ENCODE measurements around the gene UNKL.

UNKL gene

DNA sequence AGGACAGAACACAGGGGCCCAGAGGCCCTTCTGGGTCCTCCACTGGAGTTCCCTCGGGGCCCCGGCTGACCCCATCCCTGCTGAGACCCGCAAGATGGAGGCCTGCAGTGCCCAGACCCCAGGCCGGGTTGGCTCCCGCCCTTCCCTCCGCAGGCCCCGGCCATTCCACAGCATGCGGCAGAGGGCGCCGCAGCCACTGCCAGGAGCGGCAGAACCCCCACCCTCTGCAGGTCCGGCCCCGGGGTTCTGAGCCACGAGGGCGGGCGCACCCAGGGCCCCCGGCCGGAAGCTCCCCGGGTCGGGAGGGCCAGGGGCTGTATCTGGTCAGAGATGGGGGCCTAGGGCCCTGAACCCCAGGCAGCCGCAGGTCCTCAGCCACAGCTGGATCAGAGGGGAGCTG is 14.0 kb upstream of the UNKL start:
- intact Hi-C loops (cut with DNase I; ENCODE audit: low total_unique reads): loop anchor here (10.0 kb wide), 1 partner anchor 46 kb away; the partner anchor contains the start of gene CLCN7
- no peak overlapping the region for H3K4me3 ChIP-seq
- no peaks in the 10 kb centered on the region for H3K9me3 ChIP-seq
- H3K27ac ChIP-seq: no peak overlapping the region
- TF ChIP-seq CTCF (IDR thresholded peaks at IDR 0.05): no peak
- H3K4me1 ChIP-seq: peaks cover 0 to 9% (median 0%) of the 10 kb centered on the region in 4 donors
- H3K27me3 ChIP-seq: peaks cover 0 to 39% of the 10 kb centered on the region in 2 donors
- no peak for DNase-seq
- H3K36me3 ChIP-seq: no peaks in the 10 kb centered on the region

- no peaks in the 10 kb centered on the region for H3K9me3 ChIP-seq
- DNase-seq: no peak
- peaks cover 0 to 32% of the 10 kb centered on the region in 2 donors for H3K27me3 ChIP-seq
- peaks cover 0 to 9% (median 0%) of the 10 kb centered on the region in 4 donors for H3K4me1 ChIP-seq
- intact Hi-C loops (cut with DNase I; ENCODE audit: low total_unique reads): loop anchor here (10.0 kb wide), 1 partner anchor 47 kb away; the partner anchor contains the start of gene CLCN7
- no peak for TF ChIP-seq CTCF (IDR thresholded peaks at IDR 0.05)
- no peak overlapping the region for H3K4me3 ChIP-seq
- no peak overlapping the region for H3K27ac ChIP-seq
- H3K36me3 ChIP-seq: no peaks in the 10 kb centered on the region
Measured at GRCh38 chr16:1427473-1428461, 13.3 kb upstream of the UNKL start.

DNA sequence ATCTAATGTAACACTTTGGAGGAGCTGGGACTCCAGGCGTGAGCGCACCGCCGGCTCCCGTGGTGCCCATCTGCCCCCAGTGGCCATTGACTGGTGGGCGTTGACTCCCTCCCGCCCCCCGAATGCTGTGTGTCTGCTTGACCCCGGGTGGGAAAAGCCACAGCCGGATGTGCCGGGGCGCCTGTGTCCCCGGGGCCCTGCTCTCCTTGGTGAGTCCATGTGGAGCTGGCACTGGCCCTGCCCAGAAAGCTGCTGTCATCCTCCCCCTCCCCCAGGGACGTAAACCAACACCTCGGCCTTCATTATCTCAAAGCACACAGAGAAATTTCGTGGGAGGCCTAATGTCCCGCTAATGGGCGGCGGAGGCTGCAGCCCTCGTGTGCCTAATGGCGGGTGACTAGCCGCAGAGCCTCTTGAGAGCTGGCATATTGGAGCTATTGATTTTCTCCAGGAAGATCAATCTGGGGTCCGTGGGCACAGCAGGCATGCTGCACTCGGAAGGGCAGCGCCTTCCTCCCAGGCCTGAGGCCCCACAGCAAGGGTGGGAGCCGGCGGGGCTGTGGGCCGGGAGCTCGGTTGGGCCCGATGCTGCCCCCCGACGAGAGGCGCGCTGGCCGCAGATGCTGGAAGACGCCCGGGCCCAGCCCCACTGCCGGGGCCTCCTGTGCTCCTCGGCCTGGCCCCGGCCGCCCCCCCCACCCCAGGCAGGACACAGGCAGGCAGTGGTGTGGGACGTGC is 12.4 kb upstream of the UNKL start:
- peaks cover 0 to 15% (median under 1%) of the 10 kb centered on the region in 4 donors for H3K4me1 ChIP-seq
- H3K27me3 ChIP-seq: peaks cover 0 to 24% of the 10 kb centered on the region in 2 donors
- no peak for TF ChIP-seq CTCF (IDR thresholded peaks at IDR 0.05)
- H3K4me3 ChIP-seq: no peak overlapping the region
- DNase-seq: no peak
- intact Hi-C loops (cut with DNase I; ENCODE audit: low total_unique reads): loop anchor here (10.0 kb wide), 1 partner anchor 48 kb away; the partner anchor contains the start of gene CLCN7
- no peak overlapping the region for H3K27ac ChIP-seq
- no peaks in the 10 kb centered on the region for H3K36me3 ChIP-seq
- H3K9me3 ChIP-seq: no peaks in the 10 kb centered on the region

DNA sequence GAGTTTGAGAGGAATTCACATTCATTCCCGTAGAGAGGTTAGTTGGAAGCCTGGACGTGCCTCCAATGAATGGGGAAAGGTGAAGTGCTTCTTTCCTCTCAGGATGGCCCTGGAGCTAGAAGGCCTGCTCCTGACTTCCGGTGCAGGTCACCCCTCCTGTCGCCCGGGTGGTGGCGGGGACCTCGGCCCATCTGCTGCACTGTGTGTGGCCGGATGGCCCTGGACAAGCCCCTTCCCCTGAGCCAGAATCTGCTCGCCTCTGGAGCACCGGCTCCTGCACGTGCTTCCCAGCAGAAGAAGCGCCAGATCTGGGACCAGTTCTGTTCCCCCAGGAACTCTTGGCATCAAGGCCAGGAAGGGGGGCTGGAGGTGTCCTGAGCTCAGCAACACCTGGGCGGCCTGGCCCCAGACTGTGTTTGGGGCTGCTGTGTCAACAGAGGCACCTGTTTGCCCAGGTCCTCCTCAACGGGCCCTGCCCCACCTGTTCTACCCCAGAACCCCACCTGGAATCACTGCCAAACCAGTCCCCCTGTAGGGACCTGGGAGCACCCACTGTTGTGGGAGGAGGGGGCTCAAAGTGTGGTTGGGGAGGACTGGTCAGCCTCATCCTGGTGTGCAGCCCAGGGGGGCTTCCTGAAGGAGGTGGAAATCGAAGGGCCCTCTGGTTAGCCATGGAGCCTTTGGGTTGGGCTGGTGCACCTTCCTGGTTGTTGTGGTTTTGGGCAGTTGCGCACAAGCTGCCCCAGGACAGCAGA is 11.3 kb upstream of the UNKL start:
- Histone ChIP-seq H3K27me3 (peaks cover 0 to 18% of the 10 kb centered on the region in 2 donors), H3K36me3 (no peaks in the 10 kb centered on the region), H3K4me1 (peaks cover 0 to 22% (median 4%) of the 10 kb centered on the region in 4 donors), H3K27ac (no peak overlapping the region), H3K9me3 (no peaks in the 10 kb centered on the region), H3K4me3 (no peak overlapping the region)
- intact Hi-C loops (cut with DNase I; ENCODE audit: low total_unique reads): loop anchor here (10.0 kb wide), 1 partner anchor 49 kb away; the partner anchor contains the start of gene CLCN7
- no peak for TF ChIP-seq CTCF (IDR thresholded peaks at IDR 0.05)
- no peak for DNase-seq

GRCh38 chr16:1424028-1424427 is 9.5 kb upstream of the UNKL start:
- intact Hi-C loops (cut with DNase I; ENCODE audit: low total_unique reads): loop anchor here (10.0 kb wide), 1 partner anchor 51 kb away; the partner anchor contains the start of gene CLCN7
- DNase-seq: no peak
- H3K9me3 ChIP-seq: no peaks in the 10 kb centered on the region

More at GRCh38 chr16:1424028-1424427, 9.5 kb upstream of the UNKL start:
- Histone ChIP-seq H3K4me3 (no peak overlapping the region), H3K27me3 (peaks cover 0 to 7% of the 10 kb centered on the region in 2 donors), H3K36me3 (no peaks in the 10 kb centered on the region), H3K27ac (no peak overlapping the region), H3K4me1 (peaks cover 0 to 31% (median 15%) of the 10 kb centered on the region in 4 donors)
- TF ChIP-seq CTCF (IDR thresholded peaks at IDR 0.05): no peak
